SU-DHL-6 (cell line): ENCODE results near the gene TBC1D32.

Source experiments
- H2AFZ ChIP-seq: fragments of 200-600 bp; sonication (generic); 2 replicates; pipeline ENCODE4 v1.6.1; 2014; ENCODE audit warnings: low read depth, mild to moderate bottlenecking, moderate library complexity, mixed read lengths, antibody characterized with exemption, low read length; ENCODE audit not compliant: severe bottlenecking
- H3F3A ChIP-seq: fragments of 200-600 bp; shearing (Covaris generic); 2 replicates; pipeline ENCODE4 v1.6.0; 2016; ENCODE audit warnings: antibody characterized with exemption, mild to moderate bottlenecking; ENCODE audit not compliant: insufficient read depth
- H3K27ac ChIP-seq: fragments of 200-600 bp; sonication (generic); 2 replicates; pipeline ENCODE4 v1.5.1; 2016; ENCODE audit warnings: low read depth, mild to moderate bottlenecking, low read length, moderate library complexity, mixed read lengths
- H3K27me3 ChIP-seq: fragments of 200-600 bp; sonication (generic), shearing (Covaris generic); 2 replicates; pipeline ENCODE4 v1.6.0; 2014; ENCODE audit warnings: mild to moderate bottlenecking, low read length
- H3K36me3 ChIP-seq: fragments of 200-600 bp; sonication (generic); 2 replicates; pipeline ENCODE4 v1.6.1; 2014; ENCODE audit warnings: mild to moderate bottlenecking, low read length, mixed read lengths
- H3K4me2 ChIP-seq: fragments of 300-600, 200-600 bp; shearing (Covaris generic), sonication (generic); 2 replicates; pipeline ENCODE4 v1.6.0; 2014; ENCODE audit warnings: low read length, low read depth, mild to moderate bottlenecking; ENCODE audit not compliant: poor library complexity, severe bottlenecking
- H3K4me3 ChIP-seq: fragments of 200-600 bp; sonication (generic); 2 replicates; pipeline ENCODE4 v1.5.1; 2014; ENCODE audit warnings: antibody characterized with exemption, low read length, mild to moderate bottlenecking, mixed read lengths; ENCODE audit not compliant: insufficient read depth, poor library complexity, severe bottlenecking
- H3K79me2 ChIP-seq: fragments of 200-600 bp; sonication (generic); 2 replicates; pipeline ENCODE4 v1.6.1; 2014; ENCODE audit warnings: mild to moderate bottlenecking, low read length, moderate library complexity; ENCODE audit not compliant: insufficient read depth
- H3K9ac ChIP-seq: fragments of 200-600 bp; sonication (generic); 2 replicates; pipeline ENCODE4 v1.7.0; 2014; ENCODE audit warnings: mild to moderate bottlenecking, low read length
- H3K9me2 ChIP-seq: fragments of 200-600 bp; sonication (generic); replicated peaks from 2 replicates; pipeline ENCODE4 v1.6.1; 2014; ENCODE audit warnings: low read length; ENCODE audit not compliant: insufficient read depth
- H3K9me3 ChIP-seq: fragments of 200-600 bp; sonication (generic); 2 replicates; pipeline ENCODE4 v1.6.1; 2014; ENCODE audit warnings: low read length, mixed read lengths; ENCODE audit not compliant: insufficient read depth
- H4K20me1 ChIP-seq: fragments of 200-600 bp; sonication (generic); 2 replicates; pipeline ENCODE4 v1.6.1; 2014; ENCODE audit warnings: low read depth, mild to moderate bottlenecking, antibody characterized with exemption, low read length, moderate library complexity, mixed read lengths
- EZH2phosphoT487 ChIP-seq: fragments of 200-600 bp; sonication (generic), shearing (Covaris generic); conservative IDR thresholded peaks from 2 replicates; pipeline ENCODE4 v1.6.1; 2018; ENCODE audit warnings: mild to moderate bottlenecking, antibody characterized with exemption, low read length, moderate library complexity, mixed read lengths
- TF ChIP-seq, protein P1 (sequence below): fragments of 200-600 bp; sonication (generic); IDR thresholded peaks from one replicate; pipeline ENCODE4 v1.5.1; 2017; ENCODE audit warnings: antibody characterized with exemption, mild to moderate bottlenecking, low read length, moderate library complexity; ENCODE audit not compliant: insufficient read depth, poor library complexity, severe bottlenecking

The TBC1D32 gene

DNA sequence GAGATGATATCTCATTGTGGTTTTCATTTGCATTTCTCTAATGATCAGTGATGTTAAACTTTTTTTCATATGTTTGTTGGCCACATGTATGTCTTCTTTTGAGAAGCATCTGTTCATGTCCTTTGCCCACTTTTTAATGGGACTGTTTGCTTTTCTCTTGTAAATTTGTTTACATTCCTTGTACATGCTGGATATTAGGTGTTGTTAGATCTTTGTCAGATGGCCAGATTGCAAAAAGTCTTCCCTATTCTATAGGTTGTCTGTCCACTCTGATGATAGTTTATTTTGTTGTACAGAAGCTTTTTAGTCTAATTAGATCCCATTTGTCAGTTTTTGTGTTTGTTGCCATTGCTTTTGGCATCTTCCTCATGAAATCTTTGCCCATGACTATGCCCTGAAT lies 172.4 kb downstream of the TBC1D32 start:
- TF ChIP-seq, protein P1, sequence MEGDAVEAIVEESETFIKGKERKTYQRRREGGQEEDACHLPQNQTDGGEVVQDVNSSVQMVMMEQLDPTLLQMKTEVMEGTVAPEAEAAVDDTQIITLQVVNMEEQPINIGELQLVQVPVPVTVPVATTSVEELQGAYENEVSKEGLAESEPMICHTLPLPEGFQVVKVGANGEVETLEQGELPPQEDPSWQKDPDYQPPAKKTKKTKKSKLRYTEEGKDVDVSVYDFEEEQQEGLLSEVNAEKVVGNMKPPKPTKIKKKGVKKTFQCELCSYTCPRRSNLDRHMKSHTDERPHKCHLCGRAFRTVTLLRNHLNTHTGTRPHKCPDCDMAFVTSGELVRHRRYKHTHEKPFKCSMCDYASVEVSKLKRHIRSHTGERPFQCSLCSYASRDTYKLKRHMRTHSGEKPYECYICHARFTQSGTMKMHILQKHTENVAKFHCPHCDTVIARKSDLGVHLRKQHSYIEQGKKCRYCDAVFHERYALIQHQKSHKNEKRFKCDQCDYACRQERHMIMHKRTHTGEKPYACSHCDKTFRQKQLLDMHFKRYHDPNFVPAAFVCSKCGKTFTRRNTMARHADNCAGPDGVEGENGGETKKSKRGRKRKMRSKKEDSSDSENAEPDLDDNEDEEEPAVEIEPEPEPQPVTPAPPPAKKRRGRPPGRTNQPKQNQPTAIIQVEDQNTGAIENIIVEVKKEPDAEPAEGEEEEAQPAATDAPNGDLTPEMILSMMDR: no peak
- TF ChIP-seq EZH2phosphoT487: no peak
- Histone ChIP-seq H3K4me2 (no peak overlapping the region), H3K27ac (no peak overlapping the region), H3K79me2 (no peaks in the 10 kb centered on the region), H3K36me3 (no peaks in the 10 kb centered on the region), H3K9me2 (no peaks in the 10 kb centered on the region), H3K9me3 (no peaks in the 10 kb centered on the region), H3K9ac (no peak overlapping the region), H4K20me1 (no peaks in the 10 kb centered on the region), H3K27me3 (no peaks in the 10 kb centered on the region), H2AFZ (no peak overlapping the region), H3K4me3 (no peak overlapping the region), H3F3A (no peaks in the 10 kb centered on the region)

DNA sequence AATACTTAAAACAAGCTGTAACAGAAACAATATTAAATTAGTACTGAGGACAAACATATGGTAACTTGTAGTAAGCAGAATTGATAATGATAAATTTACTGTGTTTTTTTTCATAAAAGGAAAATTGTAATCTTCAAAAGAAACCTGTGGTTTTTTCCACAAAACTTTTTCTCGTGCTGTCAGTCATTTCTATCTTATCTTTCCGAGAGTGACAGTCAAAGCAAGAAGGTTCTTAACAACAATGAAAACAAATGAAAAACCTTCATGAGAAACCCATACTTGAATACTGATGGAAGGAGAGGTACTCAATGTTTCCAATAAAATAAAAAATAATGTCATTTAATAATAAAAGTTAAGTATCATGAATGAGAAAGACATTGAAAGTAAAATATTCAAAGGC lies 174.0 kb downstream of the TBC1D32 start:
- Histone ChIP-seq H3K27me3 (no peaks in the 10 kb centered on the region), H3K9ac (no peak overlapping the region), H3K36me3 (no peaks in the 10 kb centered on the region), H3K79me2 (no peaks in the 10 kb centered on the region), H3K9me3 (no peaks in the 10 kb centered on the region), H3F3A (no peaks in the 10 kb centered on the region), H2AFZ (no peak overlapping the region), H3K4me2 (no peak overlapping the region), H4K20me1 (no peaks in the 10 kb centered on the region), H3K4me3 (no peak overlapping the region), H3K27ac (no peak overlapping the region), H3K9me2 (no peaks in the 10 kb centered on the region)
- TF ChIP-seq EZH2phosphoT487: no peak
- TF ChIP-seq, protein P1: no peak

GRCh38 chr6:121158891-121159290 lies 175.4 kb downstream of the TBC1D32 start:
- Histone ChIP-seq H3K36me3 (no peaks in the 10 kb centered on the region), H3F3A (no peaks in the 10 kb centered on the region), H4K20me1 (no peaks in the 10 kb centered on the region), H3K9me3 (no peaks in the 10 kb centered on the region), H3K27ac (no peak overlapping the region), H3K27me3 (no peaks in the 10 kb centered on the region), H3K79me2 (no peaks in the 10 kb centered on the region), H3K9ac (no peak overlapping the region), H3K4me3 (no peak overlapping the region), H2AFZ (no peak overlapping the region), H3K9me2 (no peaks in the 10 kb centered on the region), H3K4me2 (no peak overlapping the region)
- TF ChIP-seq EZH2phosphoT487: no peak

- H3K4me3 ChIP-seq: no peak overlapping the region
- H3K27ac ChIP-seq: no peak overlapping the region
- no peaks in the 10 kb centered on the region for H3K9me2 ChIP-seq
- no peaks in the 10 kb centered on the region for H3K79me2 ChIP-seq
- no peak overlapping the region for H2AFZ ChIP-seq
- no peak overlapping the region for H3K9ac ChIP-seq
- H3K4me2 ChIP-seq: no peak overlapping the region
- TF ChIP-seq, protein P1: no peak
- TF ChIP-seq EZH2phosphoT487: no peak
- H3K27me3 ChIP-seq: no peaks in the 10 kb centered on the region
- H3K36me3 ChIP-seq: no peaks in the 10 kb centered on the region
- no peaks in the 10 kb centered on the region for H3F3A ChIP-seq
- no peaks in the 10 kb centered on the region for H4K20me1 ChIP-seq
- no peaks in the 10 kb centered on the region for H3K9me3 ChIP-seq
Measured at GRCh38 chr6:121158438-121158837, 175.8 kb downstream of the TBC1D32 start.
